IPS DF 6.9 (cell line): Measurements from ENCODE around the gene TXNL4B.
A peak's percentile ranks its signal among the peaks of the same experiment; 100 is the strongest.

Experiments
- DNase-seq: peaks from one replicate; pipeline ENCODE4 v3.0.0-alpha.2; 2013; ENCODE audit warnings: low read depth, low spot score
- H3K27ac ChIP-seq: one replicate; pipeline ENCODE4 v1.5.1; 2013; ENCODE audit warnings: low read length, control low read depth
- H3K27me3 ChIP-seq: 2 replicates; pipeline ENCODE4 v1.6.1; 2013; ENCODE audit warnings: mild to moderate bottlenecking, low read length; ENCODE audit not compliant: control insufficient read depth, insufficient read depth
- H3K36me3 ChIP-seq: 2 replicates; pipeline ENCODE4 v1.6.1; 2013; ENCODE audit warnings: low read length; ENCODE audit not compliant: control insufficient read depth, insufficient read depth
- H3K4me1 ChIP-seq: 2 replicates; pipeline ENCODE4 v1.6.1; 2013; ENCODE audit warnings: low read length; ENCODE audit not compliant: control insufficient read depth, insufficient read depth
- H3K4me3 ChIP-seq: 2 replicates; pipeline ENCODE4 v1.5.1; 2013; ENCODE audit warnings: mild to moderate bottlenecking, low read length
- H3K9me3 ChIP-seq: 2 replicates; pipeline ENCODE4 v1.6.1; 2013; ENCODE audit warnings: low read length, inconsistent platforms; ENCODE audit not compliant: control insufficient read depth, insufficient read depth
- WGBS: extraction: QIAGEN DNeasy Blood & Tissue Kit; methylation state at CpG from one replicate; pipeline ENCODE4 v1.1.7; 2013; ENCODE audit warnings: mixed read lengths, missing lambda C conversion rate; ENCODE audit not compliant: insufficient read length, insufficient coverage; 5-methylcytosine and 5-hydroxymethylcytosine counted together

The TXNL4B gene

DNA sequence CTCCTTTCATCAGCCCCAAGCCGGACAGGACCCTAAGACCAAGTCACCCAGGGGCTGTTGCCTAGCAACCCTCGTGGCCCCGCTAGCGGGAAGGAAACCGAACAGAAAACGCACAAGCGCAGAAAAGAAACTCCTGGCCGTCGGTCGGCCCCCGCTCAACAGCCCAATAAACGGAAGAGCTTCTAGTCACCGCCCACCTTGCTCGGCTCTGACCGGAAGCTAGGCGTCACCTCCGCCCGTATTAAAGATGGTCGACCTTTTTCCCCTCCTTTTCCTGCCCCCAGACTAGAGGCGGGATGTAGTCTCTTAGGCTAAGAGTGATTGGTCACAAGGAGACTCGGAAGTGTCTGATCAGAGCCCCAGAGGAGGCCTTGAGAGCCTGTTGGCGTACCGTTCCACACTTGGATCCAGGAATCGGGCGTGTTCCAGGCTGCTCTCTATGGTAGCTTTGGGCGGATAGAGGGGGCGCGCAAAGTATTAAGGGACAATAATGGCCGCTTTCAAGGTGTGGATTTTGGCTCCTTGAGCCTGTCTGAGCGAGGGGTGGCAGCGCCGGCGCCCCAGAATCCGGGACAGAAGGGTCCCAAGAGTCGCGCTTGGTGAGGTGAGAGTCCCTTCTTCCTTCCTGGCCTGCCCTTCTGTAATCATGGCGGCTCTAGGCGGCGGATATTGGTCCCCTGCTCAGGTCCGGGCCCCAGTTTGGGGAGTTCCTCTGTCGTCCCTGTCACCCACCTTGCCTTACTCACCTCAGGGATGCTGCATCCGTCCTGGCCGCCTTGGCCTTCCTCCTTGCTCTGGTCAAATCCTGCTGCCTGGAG is at the start of gene TXNL4B, which contains the start of gene DHX38:
Gene TXNL4B (minus strand): TSS at position 173 of the 818 bp plus-strand sequence. CDS start 2,871 bp downstream, outside the sequence.
Gene DHX38 (plus strand): TSS at position 400 of the 818 bp plus-strand sequence. CDS start 2,311 bp downstream, outside the sequence.
- 0 out of 2 replicates have a peak, but pooled peaks cover 2% of the 10 kb centered on the region for H3K4me1 ChIP-seq
- H3K27ac ChIP-seq: no peak within 1 kb of the TSS
- peak within 1 kb of the TSS; percentile 96 for H3K4me3 ChIP-seq
- no peaks in the 10 kb centered on the region for H3K9me3 ChIP-seq
- WGBS: no CpG with 5 or more reads among the region's 43 CpGs
- H3K27me3 ChIP-seq: no peaks in the 10 kb centered on the region
- peaks cover 2% of the 10 kb centered on the region; the same call in 1 of the 2 replicates for H3K36me3 ChIP-seq
- peak; percentile 97 for DNase-seq

GRCh38 chr16:72142476-72142875 is 49.1 kb upstream of the TXNL4B start:
- no peaks in the 10 kb centered on the region for H3K36me3 ChIP-seq
- no CpG with 5 or more reads among the region's 1 CpG for WGBS

GRCh38 chr16:72139908-72140307 is 46.5 kb upstream of the TXNL4B start:
- Histone ChIP-seq H3K36me3 (no peaks in the 10 kb centered on the region), H3K4me1 (no peaks in the 10 kb centered on the region)
- no CpG with 5 or more reads among the region's 2 CpGs for WGBS

More at GRCh38 chr16:72142476-72142875, 49.1 kb upstream of the TXNL4B start:
- Histone ChIP-seq H3K27me3 (no peaks in the 10 kb centered on the region), H3K27ac (no peak overlapping the region), H3K4me3 (no peak overlapping the region), H3K9me3 (no peaks in the 10 kb centered on the region), H3K4me1 (no peaks in the 10 kb centered on the region)
- no peak for DNase-seq

GRCh38 chr16:72138064-72138572 is 44.7 kb upstream of the TXNL4B start:
- DNase-seq: no peak
- H3K4me3 ChIP-seq: no peak overlapping the region
- H3K4me1 ChIP-seq: no peaks in the 10 kb centered on the region
- no CpG with 5 or more reads among the region's 4 CpGs for WGBS
- H3K36me3 ChIP-seq: no peaks in the 10 kb centered on the region
- no peak overlapping the region for H3K27ac ChIP-seq
- no peaks in the 10 kb centered on the region for H3K27me3 ChIP-seq
- H3K9me3 ChIP-seq: no peaks in the 10 kb centered on the region

More at GRCh38 chr16:72139908-72140307, 46.5 kb upstream of the TXNL4B start:
- Histone ChIP-seq H3K27me3 (no peaks in the 10 kb centered on the region), H3K4me3 (no peak overlapping the region), H3K9me3 (no peaks in the 10 kb centered on the region), H3K27ac (no peak overlapping the region)
- no peak for DNase-seq

- H3K27me3 ChIP-seq: no peaks in the 10 kb centered on the region
- no peak overlapping the region for H3K4me3 ChIP-seq
- H3K9me3 ChIP-seq: no peaks in the 10 kb centered on the region
- H3K36me3 ChIP-seq: no peaks in the 10 kb centered on the region
- no CpG with 5 or more reads among the region's 15 CpGs for WGBS
- no peak for DNase-seq
- H3K27ac ChIP-seq: no peak overlapping the region
- H3K4me1 ChIP-seq: no peaks in the 10 kb centered on the region
Observed at GRCh38 chr16:72137380-72138063, 44.1 kb upstream of the TXNL4B start.

DNA sequence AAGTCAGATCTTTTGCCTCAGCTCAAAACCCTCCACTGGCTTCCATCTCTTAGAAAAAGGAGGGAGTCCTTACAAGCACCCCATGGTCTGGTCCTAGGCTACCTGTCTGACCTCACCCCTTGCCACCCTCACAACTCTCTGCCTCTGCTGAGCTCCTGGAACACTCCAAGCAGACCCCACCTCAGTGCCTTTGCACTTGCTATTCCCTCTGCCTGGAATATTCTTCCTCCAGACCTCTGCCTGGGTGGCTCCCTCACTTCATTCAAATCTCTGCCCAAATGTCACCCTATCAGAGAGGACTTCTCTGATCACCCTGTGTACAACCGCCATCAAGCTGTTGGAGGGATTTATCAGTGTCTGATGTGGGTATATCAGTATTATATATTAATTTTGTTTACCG is 41.1 kb upstream of the TXNL4B start:
- Histone ChIP-seq H3K4me1 (no peaks in the 10 kb centered on the region), H3K4me3 (no peak overlapping the region), H3K9me3 (no peaks in the 10 kb centered on the region), H3K36me3 (no peaks in the 10 kb centered on the region), H3K27ac (no peak overlapping the region), H3K27me3 (no peaks in the 10 kb centered on the region)
- no CpG with 5 or more reads among the region's 2 CpGs for WGBS
- no peak for DNase-seq

- H3K4me3 ChIP-seq: no peak overlapping the region
- no peaks in the 10 kb centered on the region for H3K36me3 ChIP-seq
- H3K4me1 ChIP-seq: no peaks in the 10 kb centered on the region
- WGBS: no CpG with 5 or more reads among the region's 3 CpGs
- H3K9me3 ChIP-seq: no peaks in the 10 kb centered on the region
- no peaks in the 10 kb centered on the region for H3K27me3 ChIP-seq
- no peak for DNase-seq
- H3K27ac ChIP-seq: no peak overlapping the region
Observed at GRCh38 chr16:72132726-72133125, 39.3 kb upstream of the TXNL4B start.

- Histone ChIP-seq H3K27ac (no peak overlapping the region), H3K36me3 (no peaks in the 10 kb centered on the region), H3K9me3 (no peaks in the 10 kb centered on the region), H3K4me3 (no peak overlapping the region), H3K4me1 (no peaks in the 10 kb centered on the region), H3K27me3 (no peaks in the 10 kb centered on the region)
- 100% methylated on average over 1 of the region's 6 CpGs for WGBS
- no peak for DNase-seq
Observed at GRCh38 chr16:72131036-72131435, 37.6 kb upstream of the TXNL4B start.

DNA sequence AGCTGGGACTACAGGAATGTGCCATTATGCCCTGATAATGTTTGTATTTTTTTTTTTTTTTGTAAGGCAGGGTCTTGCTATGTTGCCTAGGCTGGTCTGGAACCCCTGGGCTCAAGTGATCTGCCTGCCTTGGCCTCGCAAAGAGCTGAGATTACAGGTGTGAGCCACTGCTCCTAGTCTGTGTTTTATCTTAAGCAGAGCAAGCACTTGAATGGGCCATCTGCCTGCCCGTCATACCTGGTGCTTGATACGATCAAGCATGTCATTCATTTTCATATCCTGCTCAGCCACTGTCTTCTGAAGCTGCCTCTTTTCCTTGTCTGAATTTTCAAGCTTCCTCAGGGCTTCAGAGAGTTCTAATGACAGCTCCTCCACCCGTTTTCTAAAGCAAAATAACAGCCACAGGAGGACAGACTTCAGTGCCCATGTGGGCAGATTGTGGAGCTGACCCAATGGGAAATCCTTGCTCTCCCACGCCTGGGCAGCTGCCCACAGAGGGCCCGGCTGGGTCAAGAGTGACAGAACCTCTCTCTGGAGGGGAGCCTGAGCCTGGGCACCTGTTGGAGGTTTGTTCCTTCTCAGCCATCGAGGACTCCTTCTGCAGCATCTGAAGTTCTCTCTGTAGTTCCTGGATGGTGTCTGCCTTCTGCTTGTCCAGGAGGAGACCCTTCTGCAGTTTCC is 36.7 kb upstream of the TXNL4B start:
- Histone ChIP-seq H3K9me3 (no peaks in the 10 kb centered on the region), H3K36me3 (no peaks in the 10 kb centered on the region), H3K27me3 (no peaks in the 10 kb centered on the region), H3K27ac (no peak overlapping the region), H3K4me1 (peaks cover 4% of the 10 kb centered on the region), H3K4me3 (no peak overlapping the region)
- DNase-seq: no peak
- WGBS: no CpG with 5 or more reads among the region's 7 CpGs

DNA sequence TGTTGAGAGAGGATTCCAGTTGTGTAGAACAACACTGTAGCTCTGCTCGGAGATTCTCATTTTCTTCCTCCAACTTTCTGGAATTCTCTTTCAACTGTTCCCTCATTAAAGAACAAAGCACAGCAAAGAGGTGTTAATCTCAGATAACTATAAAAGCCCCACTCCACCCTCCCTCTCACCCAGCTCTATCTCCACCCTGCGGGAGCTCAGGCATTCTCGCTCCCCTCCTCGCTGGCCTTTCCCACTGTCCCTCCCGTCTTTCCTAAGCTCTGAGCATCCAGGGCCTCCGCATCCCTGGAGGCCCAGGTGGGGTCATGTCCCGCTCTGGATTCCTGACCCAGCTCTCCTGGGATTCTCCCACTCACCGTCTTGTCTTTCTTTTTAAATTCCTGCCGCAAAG is 35.3 kb upstream of the TXNL4B start:
- Histone ChIP-seq H3K9me3 (no peaks in the 10 kb centered on the region), H3K27ac (no peak overlapping the region), H3K4me3 (no peak overlapping the region), H3K36me3 (no peaks in the 10 kb centered on the region), H3K4me1 (peaks cover 4% of the 10 kb centered on the region), H3K27me3 (no peaks in the 10 kb centered on the region)
- DNase-seq: no peak
- WGBS: no CpG with 5 or more reads among the region's 9 CpGs
